SH-SY5Y (cell line): Measurements from ENCODE around the gene HNRNPU.

Experiments used
- GATA2 ChIP-seq: IDR thresholded peaks from 2 replicates; pipeline ENCODE4 v1.6.1; 2011; ENCODE audit warnings: mild to moderate bottlenecking, low read depth, low read length
- GATA3 ChIP-seq: IDR thresholded peaks from 2 replicates; pipeline ENCODE4 v1.6.1; 2011; ENCODE audit warnings: low read depth, mild to moderate bottlenecking, low read length, moderate library complexity

DNA sequence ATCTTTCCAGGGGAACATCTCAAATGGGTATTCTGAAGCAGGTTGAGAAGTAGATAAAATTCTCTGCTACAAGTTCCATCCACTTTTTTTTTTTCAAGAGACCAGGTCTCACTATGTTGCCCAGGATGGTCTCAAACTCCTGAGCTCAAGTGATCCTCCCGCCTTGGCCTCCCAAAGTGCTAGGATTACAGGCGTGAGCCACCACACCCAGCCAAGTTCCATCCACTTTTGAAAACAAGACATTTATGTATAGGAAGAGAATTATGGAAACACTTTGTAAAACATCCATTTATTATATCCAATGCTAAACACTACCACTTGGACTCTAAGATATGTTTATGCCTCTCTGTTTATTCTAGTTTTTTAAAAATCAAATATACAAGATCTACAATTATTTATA is 13.4 kb downstream of the HNRNPU start:
- no peak for TF ChIP-seq GATA2
- no peak for TF ChIP-seq GATA3
